GM10266 (cell line): ENCODE measurements around the gene PTCH1.

Experiments
- DNase-seq: peaks from one replicate; pipeline ENCODE4 v3.0.0; 2012; ENCODE audit errors: extremely low spot score
- TF ChIP-seq, protein P1 (sequence below): IDR thresholded peaks from 2 replicates; pipeline ENCODE4 v1.5.1; 2012; ENCODE audit warnings: mild to moderate bottlenecking, low read depth; ENCODE audit not compliant: control insufficient read depth, insufficient read depth; ENCODE audit errors: missing control alignments

PTCH1 gene

DNA sequence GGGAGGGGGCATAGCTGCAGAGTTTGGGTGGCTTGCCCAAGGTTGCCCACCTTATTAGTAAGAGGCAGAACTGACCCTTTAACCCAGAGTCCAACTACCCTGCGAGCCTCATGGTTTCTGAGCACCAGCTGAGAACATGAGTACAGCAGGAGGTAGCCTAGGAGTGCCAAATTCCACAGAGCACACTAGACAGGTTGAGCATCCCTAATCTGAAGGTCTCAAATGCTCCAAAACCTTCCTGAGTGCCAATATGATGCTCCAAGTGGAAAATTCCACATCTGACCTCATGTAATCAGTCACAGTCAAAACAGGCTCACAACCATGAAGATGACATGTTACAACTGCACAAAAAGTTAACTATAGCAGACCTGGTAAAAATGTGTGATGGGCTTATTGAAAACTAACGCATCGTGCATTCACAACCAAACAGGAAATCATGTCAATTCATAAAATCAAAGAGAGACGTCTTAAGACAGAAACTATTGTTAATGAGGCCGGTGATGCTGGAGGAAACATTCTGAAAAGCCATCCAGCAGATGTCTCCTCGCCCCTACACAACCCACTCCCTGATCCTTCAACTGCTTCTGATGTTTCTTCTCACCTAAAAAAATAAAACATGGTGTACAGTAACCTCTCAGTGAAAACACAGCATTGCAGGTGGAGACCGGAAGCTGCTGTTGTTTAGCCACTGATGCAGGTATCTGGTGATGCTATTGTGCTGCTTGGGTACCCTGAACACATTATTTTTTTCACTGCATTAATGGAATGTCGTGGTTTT, 25.0 kb downstream of the PTCH1 start:
- DNase-seq: no peak
- TF ChIP-seq, protein P1, sequence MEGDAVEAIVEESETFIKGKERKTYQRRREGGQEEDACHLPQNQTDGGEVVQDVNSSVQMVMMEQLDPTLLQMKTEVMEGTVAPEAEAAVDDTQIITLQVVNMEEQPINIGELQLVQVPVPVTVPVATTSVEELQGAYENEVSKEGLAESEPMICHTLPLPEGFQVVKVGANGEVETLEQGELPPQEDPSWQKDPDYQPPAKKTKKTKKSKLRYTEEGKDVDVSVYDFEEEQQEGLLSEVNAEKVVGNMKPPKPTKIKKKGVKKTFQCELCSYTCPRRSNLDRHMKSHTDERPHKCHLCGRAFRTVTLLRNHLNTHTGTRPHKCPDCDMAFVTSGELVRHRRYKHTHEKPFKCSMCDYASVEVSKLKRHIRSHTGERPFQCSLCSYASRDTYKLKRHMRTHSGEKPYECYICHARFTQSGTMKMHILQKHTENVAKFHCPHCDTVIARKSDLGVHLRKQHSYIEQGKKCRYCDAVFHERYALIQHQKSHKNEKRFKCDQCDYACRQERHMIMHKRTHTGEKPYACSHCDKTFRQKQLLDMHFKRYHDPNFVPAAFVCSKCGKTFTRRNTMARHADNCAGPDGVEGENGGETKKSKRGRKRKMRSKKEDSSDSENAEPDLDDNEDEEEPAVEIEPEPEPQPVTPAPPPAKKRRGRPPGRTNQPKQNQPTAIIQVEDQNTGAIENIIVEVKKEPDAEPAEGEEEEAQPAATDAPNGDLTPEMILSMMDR: no peak

DNA sequence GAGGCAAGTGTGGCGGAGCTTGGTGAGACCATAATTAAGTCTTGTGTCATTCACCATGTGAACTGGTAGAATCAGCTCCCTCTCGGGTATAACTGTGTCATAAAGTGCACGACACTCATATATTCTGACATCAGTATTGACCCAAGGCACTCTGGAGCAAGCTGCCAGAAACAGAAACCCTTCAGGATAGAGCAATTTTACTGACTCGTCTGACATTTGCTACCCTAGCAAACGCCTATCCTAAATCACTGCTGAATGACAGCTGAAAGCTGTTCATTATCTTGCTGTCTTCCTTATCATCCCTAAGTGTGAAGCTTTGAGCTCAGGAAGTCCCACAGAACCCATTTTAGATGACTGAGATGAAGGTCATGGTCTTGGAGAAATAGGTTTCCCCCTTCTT, 27.8 kb downstream of the PTCH1 start:
- TF ChIP-seq, protein P1: no peak
- no peak for DNase-seq

- TF ChIP-seq, protein P1: no peak
- DNase-seq: no peak
Measured at GRCh38 chr9:95486318-95486717, 30.5 kb downstream of the PTCH1 start.

GRCh38 chr9:95484225-95484624, 32.5 kb downstream of the PTCH1 start:
- TF ChIP-seq, protein P1: no peak
- DNase-seq: no peak

- no peak for DNase-seq
- TF ChIP-seq, protein P1: no peak
Measured at GRCh38 chr9:95483431-95483830, 33.3 kb downstream of the PTCH1 start.

DNA sequence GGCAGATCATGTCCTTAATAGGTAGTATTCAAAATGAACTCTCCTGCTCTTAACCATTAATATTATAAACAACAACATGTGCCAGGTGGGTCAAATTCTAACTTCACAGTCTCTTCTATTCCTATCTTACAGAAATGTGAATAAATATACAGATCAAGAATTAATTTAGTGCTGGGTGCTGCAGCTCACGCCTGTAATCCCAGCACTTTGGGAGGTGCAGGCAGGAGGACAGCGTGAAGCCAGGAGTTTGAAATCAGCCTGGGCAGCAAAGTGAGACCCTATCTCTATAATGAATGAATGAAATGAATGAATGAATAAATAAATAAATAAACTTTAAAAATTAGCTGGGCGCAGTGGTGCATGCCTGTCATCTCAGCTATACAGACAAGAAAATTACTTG, 34.1 kb downstream of the PTCH1 start:
- DNase-seq: no peak
- TF ChIP-seq, protein P1: no peak

GRCh38 chr9:95481000-95481399, 35.8 kb downstream of the PTCH1 start:
- TF ChIP-seq, protein P1: no peak
- DNase-seq: no peak
